Astrocyte of the spinal cord (primary cell): ENCODE measurements around the gene CCDC54.

Experiments
- DNase-seq: peaks from one replicate; pipeline ENCODE4 v3.0.0; 2011; ENCODE audit warnings: low read depth, low spot score
- H3K4me3 ChIP-seq: 2 replicates; pipeline ENCODE4 v1.5.1; 2011; ENCODE audit warnings: low read depth, mild to moderate bottlenecking, low read length, moderate library complexity
- CTCF ChIP-seq: IDR thresholded peaks from 2 replicates; pipeline ENCODE4 v1.5.1; 2012; ENCODE audit warnings: low read depth, mild to moderate bottlenecking, low read length, inconsistent platforms
- in situ Hi-C: cut with HindIII; loops from 2 replicates; pipeline ENCODE4 v1.10.0; 2017; ENCODE audit warnings: low sequenced_read_pairs

CCDC54 gene

GRCh38 chr3:107368654-107369398 lies 8.4 kb upstream of the CCDC54 start:
- in situ Hi-C loops = no loop called here

GRCh38 chr3:107369791-107370190 lies 7.4 kb upstream of the CCDC54 start:
- DNase-seq = no peak
- TF ChIP-seq CTCF = no peak
- in situ Hi-C loops = no loop called here
- H3K4me3 ChIP-seq = no peak overlapping the region

More at GRCh38 chr3:107368654-107369398, 8.4 kb upstream of the CCDC54 start:
- no peak overlapping the region for H3K4me3 ChIP-seq
- DNase-seq = no peak
- no peak for TF ChIP-seq CTCF

GRCh38 chr3:107370907-107371306 lies 6.3 kb upstream of the CCDC54 start:
- H3K4me3 ChIP-seq = no peak overlapping the region
- in situ Hi-C loops = no loop called here
- DNase-seq = no peak
- no peak for TF ChIP-seq CTCF

- in situ Hi-C loops = no loop called here
- no peak overlapping the region for H3K4me3 ChIP-seq
- no peak for TF ChIP-seq CTCF
- no peak for DNase-seq
These were observed 4.7 kb upstream of the CCDC54 start for GRCh38 chr3:107372506-107372905.

GRCh38 chr3:107373896-107374295 lies 3.3 kb upstream of the CCDC54 start:
- no peak for DNase-seq
- no peak for TF ChIP-seq CTCF
- H3K4me3 ChIP-seq = no peak overlapping the region
- in situ Hi-C loops = no loop called here

- no peak overlapping the region for H3K4me3 ChIP-seq
- no peak for DNase-seq
- in situ Hi-C loops = no loop called here
- no peak for TF ChIP-seq CTCF
These were observed 1.6 kb upstream of the CCDC54 start for GRCh38 chr3:107375682-107376081.
